Measurements from ENCODE around the gene CCDC7. TPM values are rescaled to one million over a fixed set of nuclear protein-coding genes. Genes with fewer than 3 reads are reported as not detected.

Gene CCDC7
- total RNA-seq, 1 experiment from 2014 or later: 4.0 TPM

- TF ChIP-seq POLR2AphosphoS5 (IDR thresholded peaks at IDR 0.05; ENCODE audit: low read depth, low read length) (no peak), CBX3 (IDR thresholded peaks at IDR 0.05; ENCODE audit: low read depth) (no peak), ZFX (IDR thresholded peaks at IDR 0.05) (no peak), CEBPB (IDR thresholded peaks at IDR 0.05; ENCODE audit: low read depth) (no peak), FOSL1 (IDR thresholded peaks at IDR 0.05; ENCODE audit: low read depth) (no peak), EGR1 (IDR thresholded peaks at IDR 0.05; ENCODE audit: low read depth) (no peak), TCF7L2 (IDR thresholded peaks at IDR 0.05; ENCODE audit: borderline replicate concordance, extremely low read depth, insufficient read depth, insufficient read length) (no peak), RAD21 (IDR thresholded peaks at IDR 0.05; ENCODE audit: low read depth) (no peak), YY1 (IDR thresholded peaks at IDR 0.05; ENCODE audit: extremely low read depth, insufficient replicate concordance, low read depth, low read length) (no peak)
- TF ChIP-seq, protein P1, sequence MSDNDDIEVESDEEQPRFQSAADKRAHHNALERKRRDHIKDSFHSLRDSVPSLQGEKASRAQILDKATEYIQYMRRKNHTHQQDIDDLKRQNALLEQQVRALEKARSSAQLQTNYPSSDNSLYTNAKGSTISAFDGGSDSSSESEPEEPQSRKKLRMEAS (IDR thresholded peaks at IDR 0.05): no peak
Observed at GRCh38 chr10:32622409-32622808, 176.5 kb downstream of the CCDC7 start (continued).

DNA sequence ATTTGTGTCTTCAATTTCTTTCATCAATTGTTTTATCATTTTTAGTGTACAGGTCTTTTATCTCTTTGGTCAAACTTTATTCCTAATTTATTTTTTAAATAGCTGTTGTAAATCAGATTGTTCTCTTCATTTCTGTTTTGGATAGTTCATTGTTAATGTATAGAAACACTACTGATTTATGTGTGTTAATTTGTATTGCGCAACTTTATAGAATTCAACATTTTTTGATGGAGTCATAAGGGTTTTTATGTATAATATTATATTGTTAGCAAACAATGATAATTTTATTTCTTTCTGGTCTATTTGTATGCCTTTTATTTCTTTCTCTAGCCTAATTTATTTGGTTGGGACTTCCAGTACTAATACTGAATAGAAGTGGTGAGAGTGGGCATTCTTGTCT is 181.2 kb downstream of the CCDC7 start:
- Histone ChIP-seq H3K9me3 (ENCODE audit: control insufficient read depth in 1 of 2, insufficient read depth in 1 of 2, low read depth in 1 of 2, low read length in 2 of 2) (no peaks in the 10 kb centered on the region), H3K4me2 (ENCODE audit: low read length) (no peak overlapping the region), H3K27me3 (ENCODE audit: insufficient read depth, low read length) (no peaks in the 10 kb centered on the region), H3K9me2 (ENCODE audit: insufficient read depth) (no peaks in the 10 kb centered on the region), H3K4me1 (ENCODE audit: control insufficient read depth in 1 of 2, insufficient read depth in 2 of 2, low read length in 2 of 2) (no peaks in the 10 kb centered on the region), H4K20me1 (ENCODE audit: insufficient read depth) (no peaks in the 10 kb centered on the region), H3K36me3 (ENCODE audit: control insufficient read depth in 1 of 2, insufficient read depth in 2 of 2, low read length in 2 of 2) (no peaks in the 10 kb centered on the region), H3K4me3 (replicated peaks in 1 of 2; ENCODE audit: low read depth in 1 of 2, low read length in 2 of 2) (no peak overlapping the region), H3K27ac (ENCODE audit: low read depth, low read length) (no peak overlapping the region), H3K79me2 (ENCODE audit: insufficient read depth, low read length) (no peaks in the 10 kb centered on the region), H2AFZ (ENCODE audit: low read depth, low read length, poor library complexity, severe bottlenecking) (no peak overlapping the region), H3K9ac (ENCODE audit: low read length) (no peak overlapping the region)
- RAD21 ChIA-PET (ENCODE audit: low non-redundant PET in 1 of 2, low total read pairs in 2 of 2, uncharacterized antibody in 2 of 2, unreplicated experiment in 2 of 2): no interaction called here
- intact Hi-C loops (cut with micrococcal nuclease): no loop called here
- no peak for ATAC-seq
- BruUV-seq (replicated peaks): no TSS peak
- POLR2A ChIA-PET: no interaction called here
- CTCF ChIA-PET: no interaction called here
- DNase-seq (ENCODE audit: low read depth, low spot score): no peak
- TF ChIP-seq RAD21 (IDR thresholded peaks at IDR 0.05; ENCODE audit: low read depth) (no peak), EGR1 (IDR thresholded peaks at IDR 0.05; ENCODE audit: low read depth) (no peak), SIN3A (IDR thresholded peaks at IDR 0.05; ENCODE audit: low read depth) (no peak), FOSL1 (IDR thresholded peaks at IDR 0.05; ENCODE audit: low read depth) (no peak), ZNF274 (IDR thresholded peaks at IDR 0.05; ENCODE audit: low read depth, low read length) (no peak), SRF (IDR thresholded peaks at IDR 0.05; ENCODE audit: low read depth) (no peak), YY1 (IDR thresholded peaks at IDR 0.05; ENCODE audit: extremely low read depth, insufficient replicate concordance, low read depth, low read length) (no peak), CBX3 (IDR thresholded peaks at IDR 0.05; ENCODE audit: low read depth) (no peak), REST (IDR thresholded peaks at IDR 0.05; ENCODE audit: low read depth) (no peak)
- TF ChIP-seq, protein P1 (IDR thresholded peaks at IDR 0.05): no peak
- TF ChIP-seq, protein P2, sequence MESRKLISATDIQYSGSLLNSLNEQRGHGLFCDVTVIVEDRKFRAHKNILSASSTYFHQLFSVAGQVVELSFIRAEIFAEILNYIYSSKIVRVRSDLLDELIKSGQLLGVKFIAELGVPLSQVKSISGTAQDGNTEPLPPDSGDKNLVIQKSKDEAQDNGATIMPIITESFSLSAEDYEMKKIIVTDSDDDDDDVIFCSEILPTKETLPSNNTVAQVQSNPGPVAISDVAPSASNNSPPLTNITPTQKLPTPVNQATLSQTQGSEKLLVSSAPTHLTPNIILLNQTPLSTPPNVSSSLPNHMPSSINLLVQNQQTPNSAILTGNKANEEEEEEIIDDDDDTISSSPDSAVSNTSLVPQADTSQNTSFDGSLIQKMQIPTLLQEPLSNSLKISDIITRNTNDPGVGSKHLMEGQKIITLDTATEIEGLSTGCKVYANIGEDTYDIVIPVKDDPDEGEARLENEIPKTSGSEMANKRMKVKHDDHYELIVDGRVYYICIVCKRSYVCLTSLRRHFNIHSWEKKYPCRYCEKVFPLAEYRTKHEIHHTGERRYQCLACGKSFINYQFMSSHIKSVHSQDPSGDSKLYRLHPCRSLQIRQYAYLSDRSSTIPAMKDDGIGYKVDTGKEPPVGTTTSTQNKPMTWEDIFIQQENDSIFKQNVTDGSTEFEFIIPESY (IDR thresholded peaks at IDR 0.05; ENCODE audit: extremely low read depth, insufficient replicate concordance, low read length): no peak
